Omental fat pad (tissue), 4 donors: ENCODE measurements around the gene KCNV2. TPM values are rescaled to one million over a fixed set of nuclear protein-coding genes. Genes with fewer than 3 reads are reported as not detected.

Experiments used
- ATAC-seq: fragments of 150-250 bp; one replicate; pipeline ENCODE4 v1.9.1; 2016; ENCODE audit warnings: mild to moderate bottlenecking, moderate library complexity; ENCODE audit not compliant: low FRiP score
- DNase-seq: peaks from one replicate; pipeline ENCODE4 v3.0.0-alpha.2; 2019; ENCODE audit warnings: low spot score
- CTCF ChIP-seq, 3 donors: fragments of 450-650 bp; IDR thresholded peaks; one replicate each; pipeline ENCODE4 v1.5.1; 2016 to 2017; ENCODE audit warnings: antibody characterized with exemption in 3 of 3, mild to moderate bottlenecking in 3 of 3, moderate library complexity in 2 of 3
- total RNA-seq, 4 donors: library from RNA; depleted of rRNA; stranded (reverse); fragments of >200 nt; gene quantifications; one replicate each; pipeline ENCODE4 v1.1.0, GENCODE V29; 2016

Gene KCNV2
- total RNA-seq, 4 donors from 2014 or later, result not detected

- no peak for DNase-seq
- ATAC-seq, result no peak
- no peak for TF ChIP-seq CTCF (IDR thresholded peaks at IDR 0.05)
Observed at GRCh38 chr9:2725898-2726649, 8.8 kb downstream of the KCNV2 start.

DNA sequence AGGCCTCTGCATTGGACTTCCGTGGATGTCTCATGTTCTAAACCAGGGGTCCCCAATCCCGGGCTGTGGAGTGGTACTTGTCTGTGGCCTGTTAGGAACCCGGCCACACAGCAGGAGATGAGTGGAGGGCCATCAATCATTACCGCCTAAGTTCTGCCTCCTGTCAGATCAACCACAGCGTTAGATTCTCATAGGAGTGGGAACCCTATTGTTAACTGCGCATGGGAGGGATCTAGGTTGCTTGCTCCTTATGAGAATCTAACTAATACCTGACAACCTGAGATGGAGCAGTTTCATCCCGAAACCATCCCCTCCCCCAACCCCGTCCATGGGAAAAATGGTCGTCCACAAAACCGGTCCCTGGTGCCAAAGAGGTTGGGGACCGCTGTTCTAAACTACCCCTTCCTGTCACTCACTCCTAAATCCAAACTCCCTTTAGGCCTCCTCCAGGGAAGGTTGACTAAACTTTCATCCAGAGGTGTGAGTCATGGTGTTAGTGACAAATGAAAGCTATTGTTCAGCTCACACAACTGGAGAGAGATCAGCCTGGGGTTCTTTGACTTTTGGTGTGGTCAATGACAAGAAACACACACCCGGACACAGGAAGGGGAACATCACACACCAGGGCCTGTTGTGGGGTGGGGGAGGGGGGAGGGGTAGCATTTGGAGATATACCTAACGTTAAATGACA, 9.5 kb downstream of the KCNV2 start:
- DNase-seq (no peak), ATAC-seq (no peak)
- TF ChIP-seq CTCF (IDR thresholded peaks at IDR 0.05), result no peak

- ATAC-seq (no peak), DNase-seq (no peak)
- no peak for TF ChIP-seq CTCF (IDR thresholded peaks at IDR 0.05)
Observed at GRCh38 chr9:2727374-2727773, 10.1 kb downstream of the KCNV2 start.

DNA sequence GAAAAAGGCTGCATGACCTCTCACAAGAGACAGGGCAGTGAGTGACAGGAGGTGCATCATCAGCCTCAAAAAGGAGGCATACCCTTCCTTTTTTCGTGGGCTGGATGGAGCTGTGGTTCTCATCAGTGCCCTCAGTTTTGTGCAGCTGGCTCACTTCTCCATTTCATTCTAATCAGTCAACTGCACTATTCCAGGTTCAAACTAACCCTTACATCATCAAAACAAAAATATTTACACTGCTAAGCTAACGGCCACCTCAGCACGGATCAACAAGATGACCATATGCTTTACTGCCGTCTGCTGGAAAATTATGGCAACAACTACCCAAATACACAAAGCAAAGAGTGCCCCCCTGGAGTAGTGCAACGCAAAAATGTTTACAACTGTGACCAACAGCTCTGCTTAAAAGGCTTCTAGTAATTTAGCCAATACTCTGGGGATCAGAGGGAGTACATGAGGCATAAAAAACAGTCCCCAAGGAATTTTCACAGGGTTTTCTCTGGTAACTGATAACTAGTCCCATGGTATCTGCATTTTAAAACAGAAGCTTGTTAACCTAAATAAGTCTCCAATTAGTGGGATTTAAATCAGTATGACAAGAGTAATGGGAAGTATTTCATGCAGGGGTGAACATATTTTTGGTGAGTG, 10.8 kb downstream of the KCNV2 start:
- ATAC-seq, result peak; percentile 60
- no peak for TF ChIP-seq CTCF (IDR thresholded peaks at IDR 0.05)
- DNase-seq, result no peak

- no peak for ATAC-seq
- no peak for TF ChIP-seq CTCF (IDR thresholded peaks at IDR 0.05)
- no peak for DNase-seq
Observed at GRCh38 chr9:2729003-2729402, 11.7 kb downstream of the KCNV2 start.

DNA sequence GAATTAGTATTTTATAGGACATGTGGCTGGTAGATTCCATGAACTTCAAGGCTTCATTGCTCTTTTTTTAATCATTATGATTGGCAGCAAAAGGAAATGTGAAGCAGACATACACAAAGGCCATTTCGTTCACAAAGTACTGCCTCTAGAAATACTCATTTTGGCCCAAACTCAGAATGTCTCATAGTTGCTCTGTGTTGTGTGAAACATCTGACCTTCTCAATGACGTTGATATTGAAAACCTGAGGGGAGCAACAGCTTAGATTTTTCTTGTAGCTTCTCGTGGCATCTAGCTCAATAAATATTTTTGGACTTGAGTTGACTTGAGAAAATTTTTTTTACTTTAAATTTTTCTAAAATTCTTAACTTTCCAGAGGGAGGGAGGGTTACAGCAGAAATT, 12.4 kb downstream of the KCNV2 start:
- ATAC-seq, result no peak
- no peak for TF ChIP-seq CTCF (IDR thresholded peaks at IDR 0.05)
- no peak for DNase-seq
